PC-3 (cell line): ENCODE data around the gene ARMC12. TPM values are rescaled to one million over a fixed set of nuclear protein-coding genes. Genes with fewer than 3 reads are reported as not detected.
"Not testable (repeated sequence)": the region's sequence is repeated elsewhere in the genome, so short reads cannot be mapped to it uniquely, and the experiment has no call there.

Source experiments
- ATAC-seq: fragments of 200-7000 bp; cut with Tn5 transposase; 2 replicates; pipeline ENCODE4 v1.9.1; 2020; ENCODE audit warnings: mild to moderate bottlenecking, moderate library complexity
- BruUV-seq: library from RNA; stranded (reverse); fragments of 400-500 nt; replicated peaks from 2 replicates; lab custom pipeline; 2021; lab: Mats Ljungman, UMichigan
- CTCF ChIA-PET: fragments of 300-600 bp; sonication (Branson Sonifier 250); formaldehyde crosslinking; loops from one replicate; lab custom pipeline; 2022; ENCODE audit warnings: antibody characterized with exemption; lab: Charles Lee
- POLR2A ChIA-PET: fragments of 300-600 bp; sonication (Branson Sonifier 250); formaldehyde crosslinking; loops from one replicate; lab custom pipeline; 2022; ENCODE audit warnings: antibody characterized with exemption; ENCODE audit not compliant: unreplicated experiment; lab: Charles Lee
- DNase-seq: peaks from one replicate; pipeline ENCODE4 v3.0.0-alpha.2; 2015
- H2AFZ ChIP-seq: fragments of 300-600 bp; sonication (generic); 2 replicates; pipeline ENCODE4 v1.6.0; 2016; ENCODE audit warnings: antibody characterized with exemption, low read length
- H3F3A ChIP-seq: fragments of 300-600 bp; sonication (generic); one replicate; pipeline ENCODE4 v1.6.0; 2017; ENCODE audit warnings: antibody characterized with exemption, low read length, control low read depth, mild to moderate bottlenecking; ENCODE audit not compliant: unreplicated experiment
- H3K27ac ChIP-seq: fragments of 300-600 bp; sonication (generic); 2 replicates; pipeline ENCODE4 v1.5.1; 2016; ENCODE audit warnings: mild to moderate bottlenecking, low read length
- H3K27me3 ChIP-seq: fragments of 300-600 bp; sonication (generic); 2 replicates; pipeline ENCODE4 v1.6.1; 2016; ENCODE audit warnings: low read length, mixed read lengths
- H3K36me3 ChIP-seq: fragments of 300-600 bp; sonication (generic); 2 replicates; pipeline ENCODE4 v1.6.1; 2016; ENCODE audit warnings: low read depth, mixed run types, low read length, mixed read lengths
- H3K4me1 ChIP-seq: fragments of 300-600 bp; sonication (generic); 2 replicates; pipeline ENCODE4 v1.5.1; 2016; ENCODE audit warnings: low read length; ENCODE audit not compliant: insufficient read depth
- H3K4me2 ChIP-seq: fragments of 300-600 bp; sonication (generic); 2 replicates; pipeline ENCODE4 v1.6.0; 2016; ENCODE audit warnings: low read length
- H3K4me3 ChIP-seq: fragments of 300-600 bp; sonication (generic); 2 replicates; pipeline ENCODE4 v1.5.1; 2016; ENCODE audit warnings: mild to moderate bottlenecking, low read length, mixed read lengths
- H3K79me2 ChIP-seq: fragments of 300-600 bp; sonication (generic); 2 replicates; pipeline ENCODE4 v1.6.1; 2017; ENCODE audit warnings: low read length, mixed read lengths
- H3K9ac ChIP-seq: fragments of 300-600 bp; sonication (generic); 2 replicates; pipeline ENCODE4 v1.6.0; 2016; ENCODE audit warnings: mild to moderate bottlenecking, low read length
- H3K9me2 ChIP-seq: fragments of 300-600 bp; sonication (generic); replicated peaks from 2 replicates; pipeline ENCODE4 v1.6.1; 2016; ENCODE audit warnings: mixed run types, low read length, mixed read lengths
- H3K9me3 ChIP-seq: fragments of 300-600 bp; sonication (generic); 2 replicates; pipeline ENCODE4 v1.6.1; 2016; ENCODE audit warnings: low read length, mixed read lengths
- H4K20me1 ChIP-seq: fragments of 300-600 bp; sonication (generic); 2 replicates; pipeline ENCODE4 v1.6.1; 2016; ENCODE audit warnings: low read length, mixed read lengths
- CTCF ChIP-seq: fragments of 300-600 bp; sonication (generic); conservative IDR thresholded peaks from 2 replicates; pipeline ENCODE4 v1.5.1; 2017; ENCODE audit warnings: antibody characterized with exemption, low read depth, mild to moderate bottlenecking, low read length
- EZH2 ChIP-seq: fragments of 300-600 bp; sonication (generic); IDR thresholded peaks from one replicate; pipeline ENCODE4 v1.6.1; 2017; ENCODE audit warnings: antibody characterized with exemption, mild to moderate bottlenecking, low read length; ENCODE audit not compliant: unreplicated experiment
- EZH2phosphoT487 ChIP-seq: fragments of 300-600 bp; sonication (generic); IDR thresholded peaks from 2 replicates; pipeline ENCODE4 v1.6.1; 2018; ENCODE audit warnings: mild to moderate bottlenecking, antibody characterized with exemption, low read length, borderline replicate concordance
- intact Hi-C: fragments of 100-400 bp; cut with micrococcal nuclease; formaldehyde crosslinking; loops from 2 replicates; pipeline ENCODE4 v1.9.0; 2023
- total RNA-seq: library from RNA; depleted of rRNA; stranded (reverse); fragments of >200 nt; gene quantifications from 2 replicates; pipeline ENCODE4 v1.2.3, GENCODE V29; 2014

Gene ARMC12
- total RNA-seq, 1 experiment from 2014 or later: not detected

GRCh38 chr6:35688605-35689322, 48.1 kb upstream of the ARMC12 start, which contains the start of gene FKBP5:
TSS of gene FKBP5 (minus strand) at chr6:35688915. CDS start at chr6:35642824, 46,091 bp downstream.
- Histone ChIP-seq H3K9me3 (no peaks in the 10 kb centered on the region), H3K9me2 (no peaks in the 10 kb centered on the region), H3K9ac (peak within 1 kb of the TSS; percentile 62), H3K36me3 (no peaks in the 10 kb centered on the region), H3F3A (no peaks in the 10 kb centered on the region), H3K27ac (no peak within 1 kb of the TSS), H3K27me3 (no peaks in the 10 kb centered on the region), H3K4me1 (peaks cover 7% of the 10 kb centered on the region; the same call in 1 of the 2 replicates), H4K20me1 (no peaks in the 10 kb centered on the region), H3K4me2 (peak within 1 kb of the TSS; percentile 89), H2AFZ (peak within 1 kb of the TSS; percentile 78), H3K79me2 (peaks cover 35% of the 10 kb centered on the region), H3K4me3 (peak within 1 kb of the TSS; percentile 90)
- intact Hi-C loops: loop anchor here (2.0 to 5.0 kb wide), 3 partner anchors 38 to 166 kb away; partner anchors contain the start of gene ARMC12
- peak; percentile 91 for DNase-seq
- TF ChIP-seq EZH2phosphoT487 (no peak), EZH2 (no peak), CTCF (no peak)
- ATAC-seq: peak; percentile 93
- ChIA-PET CTCF (no interaction called here), POLR2A (no interaction called here)
- no TSS peak for BruUV-seq

GRCh38 chr6:35690006-35690405, 46.8 kb upstream of the ARMC12 start:
- H4K20me1 ChIP-seq, intact Hi-C loops, ATAC-seq, H3K36me3 ChIP-seq, H3K4me3 ChIP-seq, DNase-seq, H3F3A ChIP-seq, H3K9ac ChIP-seq, H3K4me1 ChIP-seq, CTCF ChIA-PET, POLR2A ChIA-PET, H3K9me3 ChIP-seq, H3K27me3 ChIP-seq, H3K4me2 ChIP-seq, H3K9me2 ChIP-seq, H3K27ac ChIP-seq, BruUV-seq, H2AFZ ChIP-seq: not testable (repeated sequence)
- H3K79me2 ChIP-seq: peaks cover 30% of the 10 kb centered on the region

GRCh38 chr6:35690484-35690883, 46.3 kb upstream of the ARMC12 start:
- Histone ChIP-seq H3K9me3 (no peaks in the 10 kb centered on the region; the same call in 1 of the 2 replicates), H3K4me2 (no peak overlapping the region), H3K36me3 (no peaks in the 10 kb centered on the region), H3K4me3 (no peak overlapping the region), H3K9ac (no peak overlapping the region), H3F3A (no peaks in the 10 kb centered on the region), H3K79me2 (peaks cover 25% of the 10 kb centered on the region), H4K20me1 (no peaks in the 10 kb centered on the region), H3K9me2 (no peaks in the 10 kb centered on the region), H3K27me3 (no peaks in the 10 kb centered on the region), H3K4me1 (peaks cover 7% of the 10 kb centered on the region; the same call in 1 of the 2 replicates), H2AFZ (no peak overlapping the region), H3K27ac (no peak overlapping the region)
- POLR2A ChIA-PET: no interaction called here
- DNase-seq (no peak), ATAC-seq (no peak)
- BruUV-seq: no TSS peak
- CTCF ChIA-PET: no interaction called here
- no peak for TF ChIP-seq EZH2
- no peak for TF ChIP-seq EZH2phosphoT487
- TF ChIP-seq CTCF: no peak
- intact Hi-C loops: no loop called here
